OCI-LY7 (cell line): ENCODE data around the gene TFCP2L1.

Experiments used
- EZH2phosphoT487 ChIP-seq: fragments of 200-600 bp; sonication (generic); IDR thresholded peaks from 2 replicates; pipeline ENCODE4 v1.6.1; 2018; ENCODE audit warnings: low read depth, borderline replicate concordance, mild to moderate bottlenecking, mixed run types, antibody characterized with exemption, low read length, moderate library complexity, mixed read lengths
- TF ChIP-seq, protein P1 (sequence below): fragments of 200-600 bp; sonication (generic); conservative IDR thresholded peaks from 2 replicates; pipeline ENCODE4 v1.5.1; 2014; ENCODE audit warnings: mild to moderate bottlenecking, antibody characterized with exemption, low read length, moderate library complexity, mixed read lengths

DNA sequence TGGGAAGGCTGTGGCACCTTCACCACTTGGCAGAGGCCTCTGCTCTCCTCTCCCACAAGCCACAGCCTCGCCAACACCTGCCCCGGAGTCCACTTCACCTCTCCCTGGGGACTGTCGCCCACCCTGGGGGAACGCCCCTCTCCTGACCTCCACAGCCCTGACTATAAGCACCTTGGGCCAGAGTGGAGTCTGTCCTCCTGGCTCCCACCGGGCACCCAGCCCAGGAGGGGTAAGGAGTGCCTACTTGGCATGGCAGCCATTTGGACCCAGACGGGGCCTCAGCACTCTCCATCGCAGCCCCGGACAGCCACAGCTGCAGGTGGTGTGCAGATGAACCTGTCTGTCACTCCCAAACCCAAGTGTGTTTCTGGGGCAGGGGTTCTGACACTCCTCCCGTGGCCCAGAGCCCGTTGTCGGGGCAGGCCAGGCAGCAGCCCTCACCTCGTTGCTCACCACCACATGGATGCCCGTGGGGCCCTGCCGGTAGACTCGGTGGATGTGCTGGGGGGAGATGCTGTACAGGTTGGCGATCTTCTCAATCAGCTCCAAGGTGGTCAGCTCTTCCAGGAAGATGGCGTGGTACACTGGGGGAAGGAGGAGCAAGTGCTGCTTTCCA, 53.5 kb downstream of the TFCP2L1 start:
- TF ChIP-seq, protein P1, sequence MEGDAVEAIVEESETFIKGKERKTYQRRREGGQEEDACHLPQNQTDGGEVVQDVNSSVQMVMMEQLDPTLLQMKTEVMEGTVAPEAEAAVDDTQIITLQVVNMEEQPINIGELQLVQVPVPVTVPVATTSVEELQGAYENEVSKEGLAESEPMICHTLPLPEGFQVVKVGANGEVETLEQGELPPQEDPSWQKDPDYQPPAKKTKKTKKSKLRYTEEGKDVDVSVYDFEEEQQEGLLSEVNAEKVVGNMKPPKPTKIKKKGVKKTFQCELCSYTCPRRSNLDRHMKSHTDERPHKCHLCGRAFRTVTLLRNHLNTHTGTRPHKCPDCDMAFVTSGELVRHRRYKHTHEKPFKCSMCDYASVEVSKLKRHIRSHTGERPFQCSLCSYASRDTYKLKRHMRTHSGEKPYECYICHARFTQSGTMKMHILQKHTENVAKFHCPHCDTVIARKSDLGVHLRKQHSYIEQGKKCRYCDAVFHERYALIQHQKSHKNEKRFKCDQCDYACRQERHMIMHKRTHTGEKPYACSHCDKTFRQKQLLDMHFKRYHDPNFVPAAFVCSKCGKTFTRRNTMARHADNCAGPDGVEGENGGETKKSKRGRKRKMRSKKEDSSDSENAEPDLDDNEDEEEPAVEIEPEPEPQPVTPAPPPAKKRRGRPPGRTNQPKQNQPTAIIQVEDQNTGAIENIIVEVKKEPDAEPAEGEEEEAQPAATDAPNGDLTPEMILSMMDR: no peak
- no peak for TF ChIP-seq EZH2phosphoT487
